ENCODE data around the gene GRID1.

Gene GRID1

DNA sequence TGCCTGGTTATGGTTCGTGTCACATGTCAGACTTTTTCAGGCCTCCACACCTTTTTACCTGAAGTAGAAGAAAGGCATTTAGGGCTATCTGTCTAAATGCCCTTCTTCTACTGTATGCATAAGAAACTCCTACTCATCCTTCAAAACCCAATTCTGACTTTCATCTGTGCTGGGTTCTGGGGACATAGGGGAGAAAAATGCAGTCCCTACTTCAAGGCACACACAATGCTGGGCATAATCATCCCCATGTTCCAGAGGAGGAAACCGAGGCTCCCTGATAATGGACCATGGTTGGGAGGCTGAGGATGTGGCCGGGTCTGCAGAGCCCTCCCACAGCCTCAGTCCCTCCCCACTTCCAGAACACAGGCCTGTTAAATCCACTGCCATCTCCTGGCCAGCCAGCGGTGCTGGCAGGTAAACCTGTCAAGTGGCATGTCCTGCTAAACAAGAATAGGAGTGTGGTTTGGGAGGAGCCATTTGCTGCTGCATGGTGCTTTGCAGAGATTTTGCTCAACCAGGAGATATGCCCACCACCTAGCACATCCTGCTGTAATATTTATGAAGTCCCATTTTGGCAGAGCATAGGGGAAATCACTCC is 32.0 kb downstream of the GRID1 start:
- TF ChIP-seq, protein P1, sequence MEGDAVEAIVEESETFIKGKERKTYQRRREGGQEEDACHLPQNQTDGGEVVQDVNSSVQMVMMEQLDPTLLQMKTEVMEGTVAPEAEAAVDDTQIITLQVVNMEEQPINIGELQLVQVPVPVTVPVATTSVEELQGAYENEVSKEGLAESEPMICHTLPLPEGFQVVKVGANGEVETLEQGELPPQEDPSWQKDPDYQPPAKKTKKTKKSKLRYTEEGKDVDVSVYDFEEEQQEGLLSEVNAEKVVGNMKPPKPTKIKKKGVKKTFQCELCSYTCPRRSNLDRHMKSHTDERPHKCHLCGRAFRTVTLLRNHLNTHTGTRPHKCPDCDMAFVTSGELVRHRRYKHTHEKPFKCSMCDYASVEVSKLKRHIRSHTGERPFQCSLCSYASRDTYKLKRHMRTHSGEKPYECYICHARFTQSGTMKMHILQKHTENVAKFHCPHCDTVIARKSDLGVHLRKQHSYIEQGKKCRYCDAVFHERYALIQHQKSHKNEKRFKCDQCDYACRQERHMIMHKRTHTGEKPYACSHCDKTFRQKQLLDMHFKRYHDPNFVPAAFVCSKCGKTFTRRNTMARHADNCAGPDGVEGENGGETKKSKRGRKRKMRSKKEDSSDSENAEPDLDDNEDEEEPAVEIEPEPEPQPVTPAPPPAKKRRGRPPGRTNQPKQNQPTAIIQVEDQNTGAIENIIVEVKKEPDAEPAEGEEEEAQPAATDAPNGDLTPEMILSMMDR (conservative IDR thresholded peaks at IDR 0.05; ENCODE audit: control insufficient read depth, insufficient read depth, low read depth, low read length): no peak
- DNase-seq (ENCODE audit: low read depth): no peak

DNA sequence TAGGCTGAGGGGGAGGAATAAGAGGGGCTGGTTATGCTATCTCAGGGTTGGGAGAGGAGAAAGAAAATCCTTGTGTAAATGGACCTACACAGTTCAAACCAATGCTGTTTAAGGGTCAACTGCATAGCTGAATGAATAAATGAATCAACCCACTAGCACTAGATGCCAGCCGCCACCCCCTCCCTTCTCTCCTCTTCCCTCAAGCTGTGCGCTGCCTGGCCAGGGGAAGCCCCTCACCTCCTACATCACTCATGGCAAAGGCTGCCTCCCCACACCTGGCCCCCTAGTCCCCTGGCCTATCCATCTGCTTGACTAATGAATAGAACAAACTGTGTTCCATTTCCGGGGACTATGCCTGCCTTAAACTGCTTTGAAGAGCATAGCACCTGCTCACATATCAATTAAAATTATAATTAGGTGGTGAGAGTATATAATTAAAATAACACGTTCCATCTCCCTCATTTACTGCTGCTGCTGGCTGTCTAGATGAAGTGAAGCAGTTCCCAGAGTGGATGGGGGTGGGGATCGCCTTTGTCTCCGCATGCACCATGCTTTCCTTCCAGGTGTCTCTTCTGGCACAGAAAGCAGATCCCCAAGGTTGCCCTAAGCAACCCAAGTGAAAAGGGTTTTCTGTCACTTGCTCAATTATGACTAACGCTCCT is 32.6 kb downstream of the GRID1 start:
- DNase-seq (ENCODE audit: low read depth): no peak
- H3K4me3 ChIP-seq (ENCODE audit: control insufficient read depth, low read depth, low read length): no peak overlapping the region
- TF ChIP-seq, protein P1 (conservative IDR thresholded peaks at IDR 0.05; ENCODE audit: control insufficient read depth, insufficient read depth, low read depth, low read length): no peak

More for the DNA sequence above, 32.0 kb downstream of the GRID1 start:
- H3K4me3 ChIP-seq (ENCODE audit: control insufficient read depth, low read depth, low read length): no peak overlapping the region

DNA sequence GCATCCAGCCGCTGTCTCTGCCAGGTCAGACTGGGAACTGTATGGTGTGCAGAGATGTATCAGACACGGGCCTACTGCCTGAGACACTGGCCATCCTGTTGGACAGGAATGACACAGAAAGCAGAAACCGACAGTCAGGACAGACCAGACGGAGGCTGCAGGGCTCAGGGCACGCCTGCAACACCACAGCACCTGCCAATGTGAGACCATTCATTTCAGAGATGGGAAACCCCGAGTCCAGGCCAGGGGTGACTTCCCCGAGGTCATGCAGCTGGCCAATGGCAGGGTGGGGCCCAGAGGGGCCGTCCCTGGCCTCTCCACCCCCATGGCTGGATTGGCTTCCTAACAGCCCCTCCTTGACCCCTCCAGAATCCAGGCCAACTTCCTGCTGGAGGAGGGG is 34.7 kb downstream of the GRID1 start:
- H3K4me3 ChIP-seq (ENCODE audit: control insufficient read depth, low read depth, low read length): no peak overlapping the region
- no peak for DNase-seq (ENCODE audit: low read depth)
- TF ChIP-seq, protein P1 (conservative IDR thresholded peaks at IDR 0.05; ENCODE audit: control insufficient read depth, insufficient read depth, low read depth, low read length): no peak

DNA sequence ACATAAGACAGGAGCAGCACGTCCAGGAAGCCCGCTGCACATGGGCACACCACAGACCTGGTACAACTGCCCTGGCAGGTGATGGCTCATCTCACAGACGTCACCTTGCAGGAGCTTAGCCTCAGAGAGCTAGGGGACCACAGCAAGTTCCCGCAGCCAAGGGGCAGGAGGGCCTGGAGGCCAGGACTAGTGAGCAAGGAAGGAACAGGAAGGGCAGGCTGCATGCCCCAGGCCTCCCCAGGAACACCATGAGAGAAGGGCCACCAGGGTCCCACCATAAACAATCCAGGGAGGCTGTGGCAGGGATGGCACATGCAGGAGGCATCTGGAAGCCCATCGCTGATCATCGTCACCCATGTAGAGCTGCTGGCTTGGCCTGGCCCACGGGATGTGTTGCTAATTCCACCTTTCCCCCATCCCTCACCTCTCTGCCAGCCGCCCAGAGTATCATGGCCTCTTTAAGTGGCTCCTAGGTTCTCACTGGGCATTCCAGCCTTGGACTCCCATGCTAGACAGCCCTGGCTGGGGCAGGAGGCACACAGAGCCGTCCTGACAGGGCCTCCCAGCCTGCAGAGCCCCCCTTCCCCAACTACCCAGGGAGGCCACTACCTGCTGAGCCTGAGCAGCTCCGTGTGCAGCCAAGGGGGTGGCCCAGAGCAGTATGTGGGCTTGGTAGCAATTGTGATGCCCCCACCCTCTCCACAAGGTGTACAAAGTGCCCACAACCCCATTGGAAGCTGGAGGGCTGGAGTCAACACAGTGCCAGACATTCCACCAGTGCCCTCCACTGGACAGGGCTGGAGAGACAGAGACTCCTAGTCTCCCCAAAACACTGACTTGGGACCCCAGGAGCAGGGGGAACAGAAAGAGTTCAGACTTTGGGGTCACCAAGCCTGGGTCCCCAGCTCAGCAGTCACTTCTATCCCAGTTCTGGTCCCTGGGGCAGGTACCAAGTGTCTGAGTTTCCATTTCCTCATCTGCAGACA is 35.5 kb downstream of the GRID1 start:
- no peak for DNase-seq (ENCODE audit: low read depth)
- TF ChIP-seq, protein P1 (conservative IDR thresholded peaks at IDR 0.05; ENCODE audit: control insufficient read depth, insufficient read depth, low read depth, low read length): no peak
- H3K4me3 ChIP-seq (ENCODE audit: control insufficient read depth, low read depth, low read length): no peak overlapping the region

DNA sequence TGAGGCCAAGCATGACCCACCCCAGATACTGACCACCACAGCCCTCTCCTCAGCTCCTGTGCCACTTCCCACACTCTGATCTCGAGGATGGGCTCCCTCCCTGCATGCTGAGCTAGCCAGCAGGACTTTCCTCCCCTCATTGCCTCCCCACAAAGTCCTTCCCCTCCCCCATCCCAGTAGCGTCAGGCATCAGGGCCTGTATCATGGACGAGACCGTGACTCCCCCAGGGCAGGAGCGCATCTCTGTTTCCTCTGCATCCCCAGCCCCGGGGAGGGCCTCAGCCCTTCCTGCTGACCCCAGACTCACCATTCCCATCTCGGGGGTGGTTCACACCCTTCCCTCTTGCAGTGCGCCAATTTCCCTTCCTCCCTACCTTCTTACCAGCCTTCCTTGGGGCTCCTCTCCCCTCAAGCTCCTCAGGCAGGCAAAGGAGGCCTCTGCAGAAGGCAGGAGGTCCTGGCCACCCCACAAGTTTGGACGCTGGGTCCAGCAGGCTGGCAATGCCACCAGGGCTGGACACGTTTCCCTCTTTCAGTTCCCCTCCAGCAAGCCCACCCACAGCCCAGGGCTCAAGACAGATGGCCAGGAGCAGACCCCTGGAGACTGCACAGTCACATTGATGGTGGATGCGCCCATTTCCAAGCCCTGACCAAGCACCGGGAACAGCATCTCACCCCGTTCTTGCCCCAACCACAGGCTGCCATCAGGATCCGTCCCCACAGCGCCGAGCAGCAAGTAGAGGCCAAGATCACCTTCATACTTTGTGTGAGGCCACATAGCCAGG is 36.5 kb downstream of the GRID1 start:
- no peak overlapping the region for H3K4me3 ChIP-seq (ENCODE audit: control insufficient read depth, low read depth, low read length)
- TF ChIP-seq, protein P1 (conservative IDR thresholded peaks at IDR 0.05; ENCODE audit: control insufficient read depth, insufficient read depth, low read depth, low read length): no peak
- DNase-seq (ENCODE audit: low read depth): no peak

Data from fibroblast of mammary gland (primary cell).